GM12878 (cell line): ENCODE data around the gene CD63. TPM values are rescaled to one million over a fixed set of nuclear protein-coding genes. Genes with fewer than 3 reads are reported as not detected.

Source experiments
- ATAC-seq: fragments of 200-7000 bp; cut with Tn5 transposase; 3 replicates; pipeline ENCODE4 v1.9.1; 2020; ENCODE audit warnings: mild to moderate bottlenecking, moderate library complexity
- BruUV-seq: library from RNA; stranded (reverse); fragments of 400-500 nt; replicated peaks from 2 replicates; lab custom pipeline; 2021; lab: Mats Ljungman, UMichigan
- CTCF ChIA-PET: fragments of 300-600 bp; sonication (Branson Sonifier 250); formaldehyde crosslinking; extraction: SDS; loops from one replicate; lab custom pipeline; 2021; ENCODE audit warnings: inconsistent platforms; lab: Yijun Ruan, JAX
- POLR2A ChIA-PET: fragments of 350-600 bp; formaldehyde crosslinking; extraction: SDS; loops from one replicate; lab custom pipeline; 2021; ENCODE audit warnings: inconsistent platforms; lab: Charles Lee
- RAD21 ChIA-PET: fragments of 300-600 bp; sonication (Branson Sonifier 250); formaldehyde crosslinking; loops from one replicate; lab custom pipeline; 2023; ENCODE audit warnings: antibody characterized with exemption; ENCODE audit not compliant: unreplicated experiment; lab: Charles Lee
- SMC1A ChIA-PET: fragments of 300-600 bp; sonication (Branson Sonifier 250); formaldehyde crosslinking; loops from one replicate; lab custom pipeline; 2023; ENCODE audit not compliant: unreplicated experiment, uncharacterized antibody; lab: Charles Lee
- DNase-seq: peaks from one replicate; pipeline ENCODE4 v3.0.0-alpha.2; 2011; ENCODE audit warnings: low read depth, low spot score
- FAIRE-seq: peaks from 3 replicates; lab custom pipeline; 2011; peaks lifted over from hg19 to GRCh38; lab: Jason Lieb, UNC
- H2AFZ ChIP-seq: 2 replicates; pipeline ENCODE4 v1.6.0; 2011; ENCODE audit warnings: low read depth, low read length, control low read depth; ENCODE audit not compliant: control insufficient read depth
- H3K27ac ChIP-seq: 2 replicates; pipeline ENCODE4 v1.5.1; 2011; ENCODE audit warnings: control low read depth; ENCODE audit not compliant: control insufficient read depth, insufficient read depth
- H3K27me3 ChIP-seq, 2 experiments: replicated peaks in 1 of 2; 2 replicates each; pipeline versions ENCODE4 v1.6.0 to v1.6.1; 2011; ENCODE audit warnings: low read length in 1 of 2; ENCODE audit not compliant: control insufficient read depth in 2 of 2, insufficient read depth in 2 of 2
- H3K36me3 ChIP-seq, 2 experiments: 2 replicates each; pipeline ENCODE4 v1.5.1; 2011; ENCODE audit warnings: low read length in 1 of 2; ENCODE audit not compliant: control insufficient read depth in 2 of 2, insufficient read depth in 2 of 2
- H3K4me1 ChIP-seq: 2 replicates; pipeline ENCODE4 v1.6.1; 2011; ENCODE audit warnings: mild to moderate bottlenecking, low read length, moderate library complexity, mixed read lengths; ENCODE audit not compliant: control insufficient read depth, insufficient read depth
- H3K4me2 ChIP-seq: 2 replicates; pipeline ENCODE4 v1.6.0; 2011; ENCODE audit warnings: control low read depth; ENCODE audit not compliant: control insufficient read depth, insufficient read depth
- H3K4me3 ChIP-seq: fragments of 200-600 bp; sonication (generic); 2 replicates; pipeline ENCODE4 v1.5.1; 2016
- H3K79me2 ChIP-seq: 2 replicates; pipeline ENCODE4 v1.6.0; 2011; ENCODE audit warnings: low read length; ENCODE audit not compliant: control insufficient read depth, insufficient read depth
- H3K9ac ChIP-seq: 2 replicates; pipeline ENCODE4 v1.8.0; 2011; ENCODE audit warnings: low read length, control low read depth, mixed read lengths; ENCODE audit not compliant: control insufficient read depth, insufficient read depth
- H3K9me3 ChIP-seq: replicated peaks from 3 replicates; pipeline ENCODE4 v1.5.1; 2011; ENCODE audit warnings: mild to moderate bottlenecking, low read length; ENCODE audit not compliant: control insufficient read depth, insufficient read depth
- H4K20me1 ChIP-seq: 2 replicates; pipeline ENCODE4 v1.6.0; 2011; ENCODE audit not compliant: control insufficient read depth, insufficient read depth
- BCLAF1 ChIP-seq: fragments of 450-650 bp; IDR thresholded peaks from 2 replicates; pipeline ENCODE4 v1.6.1; 2017; ENCODE audit warnings: antibody characterized with exemption, mild to moderate bottlenecking, moderate library complexity
- BRCA1 ChIP-seq: IDR thresholded peaks from 2 replicates; pipeline ENCODE4 v1.6.1; 2011; ENCODE audit warnings: low read depth, low read length, improper control_type of control experiment
- IKZF1 ChIP-seq: fragments of 450-650 bp; conservative IDR thresholded peaks from 2 replicates; pipeline ENCODE4 v1.6.1; 2017; ENCODE audit warnings: antibody characterized with exemption, mild to moderate bottlenecking
- IRF4 ChIP-seq: IDR thresholded peaks from 2 replicates; pipeline ENCODE4 v1.6.1; 2011; ENCODE audit warnings: low read depth, low read length
- NFYB ChIP-seq: IDR thresholded peaks from 2 replicates; pipeline ENCODE4 v1.6.1; 2011; ENCODE audit warnings: low read depth, mild to moderate bottlenecking, low read length, improper control_type of control experiment, moderate library complexity; ENCODE audit not compliant: insufficient read depth
- NRF1 ChIP-seq: conservative IDR thresholded peaks from 2 replicates; pipeline ENCODE4 v1.6.1; 2011; ENCODE audit warnings: mild to moderate bottlenecking, low read depth, low read length, improper control_type of control experiment
- PBX3 ChIP-seq: IDR thresholded peaks from 2 replicates; pipeline ENCODE4 v1.6.1; 2011; ENCODE audit warnings: mild to moderate bottlenecking, low read depth, low read length, moderate library complexity; ENCODE audit not compliant: insufficient replicate concordance
- RELB ChIP-seq: fragments of 450-650 bp; IDR thresholded peaks from 2 replicates; pipeline ENCODE4 v1.6.1; 2017; ENCODE audit warnings: low read depth, mild to moderate bottlenecking, moderate library complexity
- SMAD5 ChIP-seq: IDR thresholded peaks from 2 replicates; pipeline ENCODE4 v1.6.1; 2016; ENCODE audit warnings: antibody characterized with exemption, low read depth
- STAT3 ChIP-seq: IDR thresholded peaks from 2 replicates; pipeline ENCODE4 v1.6.1; 2011; ENCODE audit warnings: low read depth, low read length, improper control_type of control experiment
- SUZ12 ChIP-seq: fragments of 200-600 bp; sonication (generic); IDR thresholded peaks from one replicate; pipeline ENCODE4 v1.6.1; 2018; ENCODE audit warnings: antibody characterized with exemption, mild to moderate bottlenecking; ENCODE audit not compliant: unreplicated experiment
- ZNF592 ChIP-seq: fragments of 450-650 bp; IDR thresholded peaks from 2 replicates; pipeline ENCODE4 v1.6.1; 2017; ENCODE audit warnings: mild to moderate bottlenecking, moderate library complexity
- WGBS: methylation state at CpG from one replicate; pipeline ENCODE4 v1.1.6; 2016; ENCODE audit warnings: low lambda C conversion rate; ENCODE audit not compliant: insufficient replicate concordance, insufficient coverage; ENCODE audit errors: missing lambda C conversion rate; 5-methylcytosine and 5-hydroxymethylcytosine counted together
- in situ Hi-C: fragments of 300-500 bp; cut with MboI; formaldehyde crosslinking; loops from 9 replicates; pipeline ENCODE4 v1.14.3; 2018; ENCODE audit warnings: mixed read lengths
- intact Hi-C: fragments of 100-400 bp; cut with micrococcal nuclease; formaldehyde crosslinking; loops from one replicate; pipeline ENCODE4 v1.14.2; 2022; ENCODE audit not compliant: unreplicated experiment
- polyA plus RNA-seq, 11 experiments: library from polyadenylated mRNA; depleted of rRNA in 4 of 11; unstranded in 6 of 11; stranded (reverse) in 5 of 11; fragments of >200 nt; fragmentation: Nextera tagmentation in 4 of 11; fragmentation: Illumina TruSeq in 1 of 11; extraction: Ambion mirVana in 4 of 11; extraction: Trizol in 1 of 11; gene quantifications; 1 replicate in 1 of 11; 2 replicates in 10 of 11; pipeline versions ENCODE4 v1.2.1 to v1.2.3, GENCODE V29; 2011 to 2016; ENCODE audit warnings: inconsistent platforms in 2 of 11, missing spikeins in 2 of 11, low read depth in 1 of 11
- total RNA-seq, 4 experiments: library from RNA; depleted of rRNA in 3 of 4; stranded (reverse); fragments of >200 nt in 3 of 4; fragmentation: Illumina TruSeq in 1 of 4; extraction: Trizol in 1 of 4; gene quantifications; 2 replicates each; pipeline versions ENCODE4 v1.2.1 to v1.2.3, GENCODE V29; 2013 to 2021

Gene CD63
- total and polyA plus RNA-seq, 10 of the 15 experiments (the other 5 are each of a cell fraction or from before 2014, with no cell fraction given): 147 to 220 (median 183) TPM

DNA sequence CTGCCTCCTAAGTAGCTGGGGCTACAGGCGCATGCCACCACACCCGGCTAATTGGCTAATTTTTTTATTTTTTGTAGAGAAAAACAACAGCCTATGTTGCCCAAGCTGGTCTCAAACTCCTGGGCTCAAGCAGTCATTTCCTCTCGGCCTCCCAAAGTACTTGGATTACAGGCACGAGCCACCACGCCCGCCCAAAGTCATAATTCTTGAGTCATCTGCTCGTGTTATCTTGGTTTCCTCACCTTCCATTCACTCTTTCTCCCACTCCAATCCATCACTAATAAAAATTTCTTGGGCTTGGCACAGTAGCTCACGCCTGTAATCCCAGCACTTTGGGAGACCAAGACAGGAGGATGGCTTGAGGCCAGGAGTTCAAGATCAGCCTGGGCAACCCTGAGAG is 53.1 kb downstream of the CD63 start:
- H3K4me1 ChIP-seq: peaks cover 10% of the 10 kb centered on the region
- intact Hi-C loops (no loop called here), in situ Hi-C loops (no loop called here)
- no peaks in the 10 kb centered on the region for H3K36me3 ChIP-seq
- no peaks in the 10 kb centered on the region for H3K27me3 ChIP-seq
- WGBS: 91% methylated on average over 8 of the region's 8 CpGs
- H2AFZ ChIP-seq: no peak overlapping the region
- ChIA-PET POLR2A (interaction anchor here (1.4 kb wide), 1 partner anchor 54 kb away, joined by 3 read pairs; no protein-coding TSS in a partner anchor), RAD21 (no interaction called here), SMC1A (interaction anchor here (1.6 to 2.8 kb wide), 2 partner anchors 13 to 62 kb away, joined by 3 to 12 read pairs; no protein-coding TSS in a partner anchor), CTCF (interaction anchor here (1.4 to 2.6 kb wide), 3 partner anchors 19 to 31 kb away, joined by 3 to 16 read pairs (median 7); no protein-coding TSS in a partner anchor)
- BruUV-seq: no TSS peak
- H3K4me3 ChIP-seq: no peak overlapping the region
- no peaks in the 10 kb centered on the region for H3K79me2 ChIP-seq
- DNase-seq: no peak
- H3K9me3 ChIP-seq: no peaks in the 10 kb centered on the region
- no peak overlapping the region for H3K4me2 ChIP-seq
- no peak overlapping the region for H3K27ac ChIP-seq
- no peak for ATAC-seq
- no peak for FAIRE-seq
- H3K9ac ChIP-seq: no peak overlapping the region
- H4K20me1 ChIP-seq: no peaks in the 10 kb centered on the region
- TF ChIP-seq SMAD5 (no peak), RELB (no peak), BCLAF1 (no peak), IRF4 (no peak), ZNF592 (no peak), STAT3 (no peak), SUZ12 (no peak), PBX3 (no peak), BRCA1 (no peak), NFYB (no peak), IKZF1 (no peak), NRF1 (no peak)
